AG04450 (cell line): ENCODE measurements around the gene STOML2. TPM values are rescaled to one million over a fixed set of nuclear protein-coding genes. Genes with fewer than 3 reads are reported as not detected.

Experiments used
- CTCF ChIA-PET: fragments of 300-600, 350-600 bp; formaldehyde crosslinking; extraction: SDS; loops from one replicate; lab custom pipeline; 2022; ENCODE audit warnings: antibody characterized with exemption, inconsistent platforms; lab: Charles Lee
- POLR2A ChIA-PET: fragments of 350-600 bp; formaldehyde crosslinking; extraction: SDS; loops from one replicate; lab custom pipeline; 2021; ENCODE audit warnings: antibody characterized with exemption, inconsistent platforms; lab: Yijun Ruan, JAX
- DNase-seq: peaks from one replicate; pipeline ENCODE4 v3.0.0-alpha.2; 2011; ENCODE audit warnings: low read depth, low spot score
- H3K27ac ChIP-seq: one replicate; pipeline ENCODE4 v1.5.1; 2012; ENCODE audit warnings: low read depth, low read length, control low read depth
- H3K27me3 ChIP-seq: one replicate; pipeline ENCODE4 v1.6.0; 2012; ENCODE audit warnings: low read length; ENCODE audit not compliant: control insufficient read depth, insufficient read depth
- H3K4me3 ChIP-seq: 2 replicates; pipeline ENCODE4 v1.5.1; 2011; ENCODE audit warnings: mild to moderate bottlenecking, low read depth, low read length, control low read depth
- H3K9me3 ChIP-seq: 2 replicates; pipeline ENCODE4 v1.5.1; 2012; ENCODE audit warnings: low read length; ENCODE audit not compliant: control insufficient read depth, insufficient read depth
- polyA plus RNA-seq: library from polyadenylated mRNA; depleted of rRNA; stranded (reverse); fragments of >200 nt; gene quantifications from 2 replicates; pipeline ENCODE4 v1.2.3, GENCODE V29; 2011
- TF ChIP-seq, protein P1 (sequence below): IDR thresholded peaks from 2 replicates; pipeline ENCODE4 v1.5.1; 2011; ENCODE audit warnings: low read depth, low read length, control low read depth, inconsistent platforms

The STOML2 gene
- polyA plus RNA-seq, 1 experiment, result 125 TPM

DNA sequence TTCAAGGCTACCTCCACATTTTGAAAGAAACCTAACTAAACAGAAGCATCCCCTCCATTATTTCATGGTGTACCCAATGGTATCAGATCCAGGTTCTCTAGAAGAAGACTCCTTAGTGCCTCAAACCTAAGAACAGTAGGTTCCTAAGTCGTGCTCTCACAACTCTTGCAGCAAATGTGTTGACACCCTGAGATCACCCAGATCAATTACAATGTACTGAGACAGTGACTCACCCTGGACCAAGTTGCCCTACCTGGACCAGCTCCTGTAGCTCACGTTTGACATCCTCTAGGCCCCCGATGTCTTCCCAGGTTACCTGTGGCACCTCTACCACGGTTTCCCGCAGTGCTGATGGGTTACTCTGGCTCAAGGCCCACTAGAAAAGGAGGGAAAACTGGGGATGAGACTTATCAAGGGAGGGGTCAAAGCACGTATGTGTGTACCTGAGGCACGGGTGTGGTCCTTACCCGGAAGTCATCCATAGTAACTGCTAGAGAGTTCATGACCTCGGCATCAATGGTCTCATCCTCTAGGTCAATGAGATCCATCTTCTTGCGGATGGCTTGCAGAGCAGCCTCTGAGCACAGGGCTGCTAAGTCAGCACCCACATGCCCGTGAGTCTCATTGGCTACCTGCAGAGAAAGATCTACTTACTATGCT lies 42.3 kb downstream of the STOML2 start:
- Histone ChIP-seq H3K27me3 (no peaks in the 10 kb centered on the region), H3K27ac (no peak overlapping the region), H3K4me3 (no peak overlapping the region), H3K9me3 (no peaks in the 10 kb centered on the region)
- ChIA-PET CTCF (interaction anchor here (0.6 kb wide), 1 partner anchor 9 kb away, joined by 6 read pairs; no protein-coding TSS in a partner anchor), POLR2A (interaction anchor here (1.2 kb wide), 1 partner anchor 11 kb away, joined by 3 read pairs; no protein-coding TSS in a partner anchor)
- TF ChIP-seq, protein P1, sequence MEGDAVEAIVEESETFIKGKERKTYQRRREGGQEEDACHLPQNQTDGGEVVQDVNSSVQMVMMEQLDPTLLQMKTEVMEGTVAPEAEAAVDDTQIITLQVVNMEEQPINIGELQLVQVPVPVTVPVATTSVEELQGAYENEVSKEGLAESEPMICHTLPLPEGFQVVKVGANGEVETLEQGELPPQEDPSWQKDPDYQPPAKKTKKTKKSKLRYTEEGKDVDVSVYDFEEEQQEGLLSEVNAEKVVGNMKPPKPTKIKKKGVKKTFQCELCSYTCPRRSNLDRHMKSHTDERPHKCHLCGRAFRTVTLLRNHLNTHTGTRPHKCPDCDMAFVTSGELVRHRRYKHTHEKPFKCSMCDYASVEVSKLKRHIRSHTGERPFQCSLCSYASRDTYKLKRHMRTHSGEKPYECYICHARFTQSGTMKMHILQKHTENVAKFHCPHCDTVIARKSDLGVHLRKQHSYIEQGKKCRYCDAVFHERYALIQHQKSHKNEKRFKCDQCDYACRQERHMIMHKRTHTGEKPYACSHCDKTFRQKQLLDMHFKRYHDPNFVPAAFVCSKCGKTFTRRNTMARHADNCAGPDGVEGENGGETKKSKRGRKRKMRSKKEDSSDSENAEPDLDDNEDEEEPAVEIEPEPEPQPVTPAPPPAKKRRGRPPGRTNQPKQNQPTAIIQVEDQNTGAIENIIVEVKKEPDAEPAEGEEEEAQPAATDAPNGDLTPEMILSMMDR, result no peak
- no peak for DNase-seq

DNA sequence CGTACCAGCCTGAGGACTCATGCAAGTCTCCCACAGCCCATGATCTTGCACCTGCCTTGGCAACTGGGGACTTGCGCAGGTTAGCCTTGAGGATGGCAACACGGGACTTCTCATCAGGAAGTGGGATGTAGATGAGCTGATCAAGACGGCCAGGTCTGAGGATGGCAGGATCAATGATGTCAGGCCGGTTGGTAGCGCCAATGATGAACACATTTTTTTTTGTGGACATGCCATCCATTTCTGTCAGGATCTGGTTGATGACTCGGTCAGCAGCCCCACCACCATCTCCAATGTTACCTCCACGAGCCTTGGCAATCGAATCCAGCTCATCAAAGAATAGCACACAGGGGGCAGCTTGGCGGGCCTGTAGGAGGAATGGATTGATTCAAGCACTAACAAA lies 43.5 kb downstream of the STOML2 start:
- Histone ChIP-seq H3K9me3 (no peaks in the 10 kb centered on the region), H3K27me3 (no peaks in the 10 kb centered on the region), H3K4me3 (no peak overlapping the region), H3K27ac (no peak overlapping the region)
- TF ChIP-seq, protein P1, result no peak
- ChIA-PET POLR2A (no interaction called here), CTCF (interaction anchor here (0.6 kb wide), 1 partner anchor 8 kb away, joined by 4 read pairs; no protein-coding TSS in a partner anchor)
- no peak for DNase-seq

DNA sequence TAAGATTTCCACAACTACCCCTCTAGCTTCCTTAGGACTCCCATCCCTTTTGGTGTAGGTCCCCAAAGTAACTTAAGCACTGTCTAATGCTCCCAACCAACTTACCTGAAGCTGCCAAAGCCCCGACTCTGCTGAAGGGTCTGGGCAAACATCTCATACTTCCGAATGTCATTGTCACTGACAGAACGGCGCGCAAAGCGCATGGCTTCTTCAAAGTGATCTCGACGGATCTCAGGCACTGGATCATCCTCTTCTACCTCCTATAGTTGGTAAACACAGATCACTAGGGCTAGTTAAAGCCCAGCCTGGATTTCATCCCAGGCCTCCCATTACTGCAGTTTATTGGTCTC lies 45.7 kb downstream of the STOML2 start:
- no peaks in the 10 kb centered on the region for H3K27me3 ChIP-seq
- ChIA-PET POLR2A (interaction anchor here (1.4 kb wide), 1 partner anchor 15 kb away, joined by 3 read pairs; the partner anchor contains the start of gene VCP), CTCF (no interaction called here)
- TF ChIP-seq, protein P1, result no peak
- no peaks in the 10 kb centered on the region for H3K9me3 ChIP-seq
- no peak for DNase-seq
- H3K27ac ChIP-seq, result no peak overlapping the region
- H3K4me3 ChIP-seq, result no peak overlapping the region

DNA sequence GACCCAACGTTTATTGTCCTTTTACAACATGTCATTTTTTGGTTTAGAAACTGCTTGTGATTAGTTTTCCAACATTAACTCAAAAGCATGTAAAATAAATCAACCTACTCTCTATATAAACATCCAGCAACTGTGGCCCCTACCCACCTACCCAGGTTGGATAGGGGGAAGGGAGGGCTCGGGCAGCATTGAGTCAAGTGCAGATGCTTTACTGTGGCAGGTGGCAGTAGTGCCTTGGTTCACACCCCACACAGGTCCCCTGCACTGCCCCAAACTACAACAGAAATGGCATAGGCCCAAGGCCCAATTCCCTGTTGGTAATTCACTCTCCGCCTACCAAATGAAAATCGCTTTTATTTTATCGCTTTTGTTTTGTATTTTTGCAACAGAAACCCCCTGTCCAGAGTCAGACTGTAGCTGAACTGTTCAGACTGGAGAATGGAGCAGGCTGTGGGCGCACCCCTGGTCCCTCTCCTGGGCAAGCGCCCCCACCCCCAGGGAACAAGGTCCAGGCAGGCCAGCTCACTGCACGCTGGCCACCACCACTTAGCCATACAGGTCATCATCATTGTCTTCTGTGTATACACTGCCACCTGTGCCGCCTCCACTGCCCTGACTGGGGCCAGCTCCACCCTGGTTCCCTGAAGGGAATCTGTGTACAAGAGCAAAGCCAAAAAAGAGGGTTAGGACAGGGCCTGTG lies 46.2 kb downstream of the STOML2 start:
- ChIA-PET POLR2A (interaction anchor here (0.6 to 1.4 kb wide), 2 partner anchors 16 to 29 kb away, joined by 3 to 10 read pairs; partner anchors contain the start of gene VCP), CTCF (no interaction called here)
- DNase-seq, result no peak
- no peak overlapping the region for H3K4me3 ChIP-seq
- no peak overlapping the region for H3K27ac ChIP-seq
- no peaks in the 10 kb centered on the region for H3K27me3 ChIP-seq
- no peaks in the 10 kb centered on the region for H3K9me3 ChIP-seq
- TF ChIP-seq, protein P1, result no peak
